Measurements from ENCODE around the gene SDK2. TPM values are rescaled to one million over a fixed set of nuclear protein-coding genes. Genes with fewer than 3 reads are reported as not detected.

SDK2 gene
- total RNA-seq, 4 donors from 2014 or later = 1.4 to 6.8 (median 3.3) TPM

GRCh38 chr17:73623247-73623646, 21.0 kb downstream of the SDK2 start:
- Histone ChIP-seq H3K36me3 (no peaks in the 10 kb centered on the region), H3K4me1 (peaks cover 12% of the 10 kb centered on the region), H3K4me3 (no peak overlapping the region), H3K9me3 (no peaks in the 10 kb centered on the region), H3K27me3 (no peaks in the 10 kb centered on the region), H3K27ac (no peak overlapping the region)
- DNase-seq (ENCODE audit: low spot score in 2 of 2) = no peak
- TF ChIP-seq POLR2A (IDR thresholded peaks at IDR 0.05) (no peak), POLR2AphosphoS5 (IDR thresholded peaks at IDR 0.05) (no peak)
- 94% methylated on average over 2 of the region's 2 CpGs for WGBS

DNA sequence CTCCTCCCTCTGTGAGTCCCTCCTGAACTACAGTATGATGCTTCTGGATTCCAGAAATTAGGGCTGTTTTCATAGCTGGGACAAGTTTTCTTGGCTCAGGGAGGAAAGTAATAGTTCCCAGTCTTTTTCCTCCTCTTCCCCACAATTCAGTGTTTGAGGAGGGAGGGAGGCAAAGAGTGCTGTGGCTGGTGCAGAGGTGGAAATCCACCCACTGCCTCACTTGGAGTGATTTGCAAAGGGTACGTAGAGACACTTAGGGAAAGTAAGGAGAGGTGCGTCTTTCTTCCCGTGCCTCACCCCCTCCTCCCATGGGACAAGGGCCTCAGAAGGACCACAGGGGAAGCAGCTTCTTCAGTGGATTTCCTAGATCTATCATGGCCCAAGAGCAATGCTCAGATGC, 21.9 kb downstream of the SDK2 start:
- no peak overlapping the region for H3K4me3 ChIP-seq
- WGBS = 93% methylated on average over 3 of the region's 3 CpGs
- DNase-seq (ENCODE audit: low spot score in 2 of 2) = no peak
- no peaks in the 10 kb centered on the region for H3K36me3 ChIP-seq
- peaks cover 12% of the 10 kb centered on the region for H3K4me1 ChIP-seq
- no peak overlapping the region for H3K27ac ChIP-seq
- TF ChIP-seq EP300 (IDR thresholded peaks at IDR 0.05) = no peak
- no peak for TF ChIP-seq POLR2AphosphoS5 (IDR thresholded peaks at IDR 0.05)
- H3K9me3 ChIP-seq = no peaks in the 10 kb centered on the region
- peaks cover 3% of the 10 kb centered on the region for H3K27me3 ChIP-seq

DNA sequence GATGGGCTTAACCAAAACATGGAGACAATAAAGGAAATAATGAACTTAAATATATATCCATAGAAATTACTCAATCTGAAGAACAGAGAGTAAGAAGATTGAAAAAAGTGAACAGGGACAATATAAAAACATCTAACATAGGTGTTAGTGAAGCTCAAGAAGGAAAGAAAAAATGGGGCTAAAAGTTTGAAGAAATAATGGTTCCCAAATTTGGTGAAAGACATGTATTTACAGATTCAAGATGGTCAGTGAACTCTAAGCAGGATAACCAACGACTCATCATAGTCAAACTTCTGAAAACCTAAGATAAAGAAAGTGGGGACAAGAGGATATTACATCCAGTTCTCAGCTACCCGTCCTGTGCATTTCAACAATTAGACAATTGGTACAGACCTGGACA, 22.6 kb downstream of the SDK2 start:
- Histone ChIP-seq H3K27ac (no peak overlapping the region), H3K9me3 (no peaks in the 10 kb centered on the region), H3K4me1 (peaks cover 12% of the 10 kb centered on the region), H3K4me3 (no peak overlapping the region), H3K27me3 (peaks cover 4% of the 10 kb centered on the region), H3K36me3 (no peaks in the 10 kb centered on the region)
- no peak for DNase-seq (ENCODE audit: low spot score in 2 of 2)
- 82% methylated on average over 2 of the region's 2 CpGs for WGBS
- TF ChIP-seq POLR2AphosphoS5 (IDR thresholded peaks at IDR 0.05) = no peak
- TF ChIP-seq EP300 (IDR thresholded peaks at IDR 0.05) = no peak
- no peak for TF ChIP-seq POLR2A (IDR thresholded peaks at IDR 0.05)
- TF ChIP-seq CTCF (IDR thresholded peaks at IDR 0.05) = no peak

GRCh38 chr17:73620414-73620813, 23.8 kb downstream of the SDK2 start:
- Histone ChIP-seq H3K27ac (no peak overlapping the region), H3K4me1 (peaks cover 7% of the 10 kb centered on the region), H3K36me3 (no peaks in the 10 kb centered on the region), H3K9me3 (no peaks in the 10 kb centered on the region), H3K27me3 (peaks cover 4% of the 10 kb centered on the region), H3K4me3 (no peak overlapping the region)
- TF ChIP-seq POLR2AphosphoS5 (IDR thresholded peaks at IDR 0.05) (no peak), CTCF (IDR thresholded peaks at IDR 0.05) (no peak), POLR2A (IDR thresholded peaks at IDR 0.05) (no peak), EP300 (IDR thresholded peaks at IDR 0.05) (no peak)
- WGBS = 60% methylated on average over 3 of the region's 3 CpGs
- no peak for DNase-seq (ENCODE audit: low spot score in 2 of 2)

GRCh38 chr17:73617501-73617900, 26.7 kb downstream of the SDK2 start:
- WGBS = 93% methylated on average over 5 of the region's 5 CpGs
- TF ChIP-seq POLR2AphosphoS5 (IDR thresholded peaks at IDR 0.05) = no peak
- no peak for TF ChIP-seq EP300 (IDR thresholded peaks at IDR 0.05)
- TF ChIP-seq POLR2A (IDR thresholded peaks at IDR 0.05) = no peak
- TF ChIP-seq CTCF (IDR thresholded peaks at IDR 0.05) = no peak
- Histone ChIP-seq H3K27ac (no peak overlapping the region), H3K4me3 (no peak overlapping the region), H3K27me3 (peaks cover 13% of the 10 kb centered on the region), H3K4me1 (peaks cover 12% of the 10 kb centered on the region), H3K9me3 (no peaks in the 10 kb centered on the region), H3K36me3 (no peaks in the 10 kb centered on the region)
- DNase-seq (ENCODE audit: low spot score in 2 of 2) = no peak

DNA sequence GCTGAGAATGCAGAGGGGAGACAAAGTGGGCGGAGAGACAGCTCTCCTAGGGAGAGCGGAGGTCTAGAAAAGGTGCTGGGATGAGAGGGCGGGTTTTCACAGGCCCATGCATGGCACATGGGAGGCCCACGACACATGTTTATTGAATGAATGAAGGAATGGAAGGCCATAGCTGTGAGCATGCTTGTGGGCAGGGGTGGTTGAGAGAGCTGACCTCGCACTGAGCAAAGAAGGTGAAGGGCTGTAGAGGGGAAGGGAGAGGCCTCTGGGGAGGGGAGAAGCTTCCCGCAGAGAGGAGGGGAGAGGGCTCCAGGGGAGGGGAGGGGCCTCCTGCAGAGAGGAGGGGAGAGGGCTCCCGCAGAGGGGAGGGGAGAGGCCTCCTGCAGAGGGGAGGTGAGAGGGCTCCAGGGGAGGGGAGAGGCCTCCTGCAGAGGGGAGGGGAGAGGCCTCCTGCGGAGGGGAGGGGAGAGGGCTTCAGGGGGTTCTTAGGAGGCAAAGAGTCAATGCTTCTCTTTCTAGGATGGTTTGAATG, 27.3 kb downstream of the SDK2 start:
- Histone ChIP-seq H3K27ac (no peak overlapping the region), H3K27me3 (peaks cover 19% of the 10 kb centered on the region), H3K9me3 (no peaks in the 10 kb centered on the region), H3K36me3 (no peaks in the 10 kb centered on the region), H3K4me1 (peaks cover 12% of the 10 kb centered on the region), H3K4me3 (no peak overlapping the region)
- no peak for TF ChIP-seq CTCF (IDR thresholded peaks at IDR 0.05)
- TF ChIP-seq POLR2AphosphoS5 (IDR thresholded peaks at IDR 0.05) = no peak
- no peak for TF ChIP-seq POLR2A (IDR thresholded peaks at IDR 0.05)
- TF ChIP-seq EP300 (IDR thresholded peaks at IDR 0.05) = no peak
- no peak for DNase-seq (ENCODE audit: low spot score in 2 of 2)
- 86% methylated on average over 8 of the region's 8 CpGs for whole genome bisulfite sequencing
